Immature natural killer cell (primary cell): ENCODE results near the gene MRPS18A. TPM values are rescaled to one million over a fixed set of nuclear protein-coding genes. Genes with fewer than 3 reads are reported as not detected.

Experiments used
- DNase-seq, 3 donors: peaks; one replicate each; pipeline ENCODE4 v3.0.0; 2022; ENCODE audit warnings: mixed read lengths in 1 of 3
- H3K27ac Mint-ChIP-seq, 6 donors: one replicate each; pipeline ENCODE4 v1.8.0; 2020; ENCODE audit warnings: mixed read lengths in 6 of 6, mild to moderate bottlenecking in 5 of 6, inconsistent platforms in 4 of 6, moderate library complexity in 3 of 6
- H3K27me3 Mint-ChIP-seq, 3 donors: one replicate each; pipeline ENCODE4 v1.8.0; 2020 to 2021; ENCODE audit warnings: low read depth in 3 of 3, mild to moderate bottlenecking in 3 of 3, mixed read lengths in 3 of 3, moderate library complexity in 3 of 3, inconsistent platforms in 1 of 3
- H3K36me3 Mint-ChIP-seq, 3 donors: one replicate each; pipeline ENCODE4 v1.8.0; 2020; ENCODE audit warnings: mixed read lengths in 3 of 3, inconsistent platforms in 2 of 3, mild to moderate bottlenecking in 2 of 3
- H3K4me1 Mint-ChIP-seq, 2 donors: one replicate each; pipeline ENCODE4 v1.8.0; 2020; ENCODE audit warnings: inconsistent platforms in 2 of 2, mild to moderate bottlenecking in 2 of 2, mixed read lengths in 2 of 2, moderate library complexity in 1 of 2
- H3K4me3 Mint-ChIP-seq, 5 donors: one replicate each; pipeline ENCODE4 v1.8.0; 2020; ENCODE audit warnings: mild to moderate bottlenecking in 5 of 5, mixed read lengths in 5 of 5, inconsistent platforms in 3 of 5, moderate library complexity in 3 of 5
- H3K9me3 Mint-ChIP-seq, 6 donors: one replicate each; pipeline ENCODE4 v1.8.0; 2020; ENCODE audit warnings: mild to moderate bottlenecking in 6 of 6, mixed read lengths in 6 of 6, inconsistent platforms in 4 of 6, moderate library complexity in 3 of 6
- polyA plus RNA-seq, 3 donors: library from polyadenylated mRNA; unstranded; fragments of 300-500 nt; fragmentation: Illumina TruSeq; gene quantifications; one replicate each; pipeline ENCODE4 v1.2.3, GENCODE V29; 2021

The MRPS18A gene
- polyA plus RNA-seq, 3 donors from 2014 or later: 53.6 to 83.9 (median 65.6) TPM

DNA sequence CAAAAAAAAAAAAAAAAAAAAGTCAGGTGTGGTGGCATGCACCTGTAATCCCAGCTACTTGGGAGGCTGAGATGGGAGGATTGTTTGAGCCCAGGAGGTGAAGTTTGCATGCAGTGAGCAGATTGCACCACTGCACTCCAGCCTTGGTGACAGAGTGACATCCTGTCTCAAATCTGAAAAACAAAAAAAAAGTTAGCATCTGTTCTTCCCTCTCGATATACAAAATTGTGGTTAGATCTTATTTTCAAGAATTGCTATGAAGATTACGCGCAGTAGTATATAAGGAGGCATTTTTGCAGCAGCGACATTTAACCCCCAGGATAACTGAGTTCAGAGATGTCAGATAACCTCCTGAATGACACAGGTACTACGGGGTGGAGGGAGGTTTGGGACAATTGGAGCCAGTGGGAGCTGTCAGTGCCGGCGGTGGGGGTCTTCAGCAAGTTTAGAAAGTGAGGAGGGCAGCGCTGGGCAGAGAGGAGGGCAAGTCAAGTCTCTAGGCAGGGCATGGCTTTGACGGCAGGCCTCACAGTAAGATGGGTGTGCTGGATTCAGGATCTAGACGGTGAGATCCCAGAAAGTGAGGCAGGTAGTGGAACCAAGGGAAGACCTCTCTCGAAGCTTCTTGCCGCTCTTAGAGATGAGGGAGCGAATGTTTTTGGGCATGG, 26.2 kb upstream of the MRPS18A start:
- Mint-ChIP-seq H3K4me3 (no peak overlapping the region), H3K27me3 (peaks cover 1 to 12% (median 6%) of the 10 kb centered on the region in 3 donors), H3K36me3 (no peaks in the 10 kb centered on the region), H3K27ac (no peak overlapping the region), H3K9me3 (no peaks in the 10 kb centered on the region), H3K4me1 (no peaks in the 10 kb centered on the region)
- DNase-seq: no peak

DNA sequence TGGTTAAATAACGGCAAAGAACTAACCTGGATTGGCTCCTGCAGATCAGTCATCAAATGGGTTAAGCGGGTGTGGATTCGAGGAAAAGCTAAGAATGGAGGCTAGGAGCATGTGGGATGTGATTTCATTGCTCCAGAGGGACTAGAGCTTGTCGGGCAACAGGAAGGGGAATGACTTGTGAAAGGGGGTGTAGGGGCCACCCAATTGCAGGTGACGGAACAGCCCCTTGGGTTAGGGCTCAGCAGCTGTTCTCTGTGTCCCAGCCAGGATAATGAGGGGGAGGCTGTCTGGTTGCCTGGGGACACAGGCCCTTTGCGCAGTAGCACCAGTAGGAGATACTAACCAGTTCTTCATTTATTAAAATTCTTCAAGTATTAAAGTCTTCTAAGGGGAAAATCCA, 25.0 kb upstream of the MRPS18A start:
- DNase-seq: no peak
- no peaks in the 10 kb centered on the region for H3K9me3 Mint-ChIP-seq
- no peak overlapping the region for H3K27ac Mint-ChIP-seq
- H3K4me3 Mint-ChIP-seq: no peak overlapping the region
- peaks cover 1 to 15% (median 4%) of the 10 kb centered on the region in 3 donors for H3K27me3 Mint-ChIP-seq
- H3K4me1 Mint-ChIP-seq: no peaks in the 10 kb centered on the region
- no peaks in the 10 kb centered on the region for H3K36me3 Mint-ChIP-seq

DNA sequence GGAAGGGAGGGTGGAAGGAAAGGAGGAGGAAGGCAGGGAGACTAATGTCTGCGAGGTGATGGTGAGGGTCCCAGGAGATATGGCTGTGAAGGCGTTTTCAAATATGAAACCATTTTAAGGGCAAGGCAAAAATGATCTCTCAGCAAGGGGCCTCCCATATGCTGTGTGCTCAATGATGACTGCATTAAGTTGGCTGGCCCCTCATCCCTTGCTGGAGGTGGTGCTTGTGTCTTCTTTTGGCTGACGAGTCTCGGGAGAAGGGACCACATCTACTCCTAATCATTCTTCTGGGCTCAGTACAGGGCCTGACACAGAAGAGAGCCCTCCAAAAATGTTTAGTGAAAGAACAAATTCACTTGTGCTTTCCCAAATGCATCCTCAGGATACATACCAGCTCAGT, 23.0 kb upstream of the MRPS18A start:
- no peaks in the 10 kb centered on the region for H3K9me3 Mint-ChIP-seq
- peaks cover under 1 to 14% (median 10%) of the 10 kb centered on the region in 3 donors for H3K27me3 Mint-ChIP-seq
- H3K4me3 Mint-ChIP-seq: no peak overlapping the region
- no peak for DNase-seq
- H3K4me1 Mint-ChIP-seq: no peaks in the 10 kb centered on the region
- H3K36me3 Mint-ChIP-seq: no peaks in the 10 kb centered on the region
- no peak overlapping the region for H3K27ac Mint-ChIP-seq

DNA sequence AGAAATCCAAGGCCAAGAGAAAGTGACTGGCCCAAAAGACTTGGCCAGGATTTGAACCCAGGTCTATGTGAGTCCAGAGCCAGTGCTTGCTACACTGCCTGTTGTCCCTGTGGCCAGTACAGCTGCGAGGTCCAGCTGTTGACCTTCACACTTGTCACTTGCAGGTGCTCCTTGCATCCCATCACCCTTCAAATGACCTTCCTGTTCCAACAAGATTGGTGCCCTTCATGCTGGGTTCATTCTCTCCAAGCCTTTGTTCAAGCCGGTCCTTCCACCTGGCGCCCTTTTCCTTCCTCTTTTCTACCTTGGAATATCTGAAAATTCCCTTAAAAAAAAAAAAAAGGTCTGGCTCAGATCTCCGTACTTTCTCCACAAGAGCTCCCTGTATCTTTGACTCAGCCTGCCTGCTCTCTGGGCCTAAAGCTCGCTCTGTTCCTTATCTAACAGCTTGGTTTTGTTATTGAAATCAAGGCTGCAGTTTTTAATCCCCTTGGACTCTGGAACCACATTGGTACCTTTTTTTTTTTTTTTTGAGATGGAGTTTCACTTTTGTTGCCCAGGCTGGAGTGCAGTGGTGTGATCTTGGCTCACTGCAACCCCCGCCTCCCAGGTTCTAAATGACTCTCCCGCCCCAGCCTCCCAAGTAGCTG, 22.2 kb upstream of the MRPS18A start:
- Mint-ChIP-seq H3K9me3 (no peaks in the 10 kb centered on the region), H3K4me3 (no peak overlapping the region), H3K27ac (no peak overlapping the region), H3K36me3 (no peaks in the 10 kb centered on the region), H3K27me3 (peaks cover 0 to 12% (median 10%) of the 10 kb centered on the region in 3 donors), H3K4me1 (no peaks in the 10 kb centered on the region)
- no peak for DNase-seq

DNA sequence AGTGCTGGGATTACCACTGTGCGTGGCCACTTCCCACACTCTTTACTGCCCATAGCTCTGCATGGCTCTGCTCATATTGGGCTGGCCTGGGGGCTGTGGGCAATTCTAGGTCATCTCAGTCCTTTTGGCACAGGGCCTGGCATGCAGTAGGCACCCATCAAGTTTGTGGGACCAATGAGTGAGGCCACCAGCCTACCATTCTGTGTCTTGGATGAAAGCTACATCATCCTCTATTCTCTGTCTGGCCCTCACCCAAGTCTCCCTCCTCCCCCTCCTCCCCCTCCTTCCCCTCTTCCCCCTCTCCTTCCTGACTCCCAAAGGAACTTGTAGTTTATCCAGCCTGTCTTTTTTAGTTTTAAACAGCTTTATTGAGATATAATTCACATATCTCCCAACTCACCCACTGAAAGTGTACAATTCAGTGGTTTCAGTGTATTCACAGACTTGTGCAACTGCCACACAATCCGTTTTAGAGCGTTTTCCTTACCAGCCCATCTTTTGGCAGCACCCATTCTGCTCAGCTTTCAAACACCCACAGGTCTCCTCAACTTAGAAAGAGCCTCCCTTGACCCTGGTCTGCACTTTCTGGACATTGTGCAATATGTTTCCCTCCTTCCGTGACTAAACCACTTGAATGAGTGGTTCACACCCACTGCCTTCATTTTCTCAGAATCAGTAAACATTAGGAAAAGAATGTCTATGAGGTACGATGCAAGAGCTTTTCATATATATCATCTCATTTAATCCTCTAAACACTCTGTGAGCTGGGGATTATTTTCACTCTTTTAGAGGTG, 21.5 kb upstream of the MRPS18A start:
- Mint-ChIP-seq H3K27ac (no peak overlapping the region), H3K4me1 (no peaks in the 10 kb centered on the region), H3K4me3 (no peak overlapping the region), H3K36me3 (no peaks in the 10 kb centered on the region), H3K9me3 (no peaks in the 10 kb centered on the region), H3K27me3 (peaks cover 0 to 14% (median 10%) of the 10 kb centered on the region in 3 donors)
- no peak for DNase-seq

DNA sequence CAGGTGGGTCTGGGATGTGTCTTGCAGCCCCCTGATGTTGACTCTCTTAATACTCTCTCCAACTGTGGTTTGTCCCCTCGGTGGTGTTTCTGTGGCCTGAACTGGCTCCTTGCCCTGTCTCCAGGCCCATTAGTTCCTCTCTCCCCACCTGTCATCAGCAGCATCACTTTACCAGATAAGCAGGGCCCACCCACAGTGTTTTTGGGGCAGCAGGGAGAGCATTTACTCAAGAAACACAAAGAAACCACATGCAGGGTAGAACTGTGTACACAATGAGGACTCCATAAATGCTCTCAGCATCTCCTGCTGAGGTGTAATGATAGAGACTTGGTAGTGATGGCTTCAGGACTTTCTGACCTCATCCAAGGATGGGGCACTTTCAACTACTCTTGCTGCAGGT, 20.2 kb upstream of the MRPS18A start:
- no peaks in the 10 kb centered on the region for H3K9me3 Mint-ChIP-seq
- DNase-seq: no peak
- H3K27me3 Mint-ChIP-seq: peaks cover 0 to 15% (median 10%) of the 10 kb centered on the region in 3 donors
- no peaks in the 10 kb centered on the region for H3K36me3 Mint-ChIP-seq
- no peak overlapping the region for H3K4me3 Mint-ChIP-seq
- no peak overlapping the region for H3K27ac Mint-ChIP-seq
- no peaks in the 10 kb centered on the region for H3K4me1 Mint-ChIP-seq

DNA sequence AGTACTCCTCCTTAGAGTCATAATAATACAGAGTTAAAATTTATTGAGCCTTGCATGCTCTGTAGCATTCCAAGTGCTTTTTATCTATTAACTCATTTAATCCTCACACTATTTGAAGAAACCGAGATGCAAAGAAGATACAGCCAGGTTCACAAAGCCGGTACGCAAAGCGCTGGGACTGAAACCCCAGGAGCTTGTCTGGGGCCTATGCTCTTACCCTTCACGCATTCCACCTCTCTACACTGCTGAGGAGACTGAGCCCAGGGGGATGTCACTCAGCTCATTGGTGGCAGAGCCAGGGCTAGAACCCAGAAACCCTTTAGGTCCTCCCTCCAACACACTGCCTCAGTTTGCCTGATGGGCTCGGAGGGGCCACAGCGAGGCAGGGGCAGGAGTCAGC, 19.7 kb upstream of the MRPS18A start:
- peaks cover 0 to 17% (median 10%) of the 10 kb centered on the region in 3 donors for H3K27me3 Mint-ChIP-seq
- DNase-seq: no peak
- no peak overlapping the region for H3K4me3 Mint-ChIP-seq
- H3K27ac Mint-ChIP-seq: no peak overlapping the region
- no peaks in the 10 kb centered on the region for H3K36me3 Mint-ChIP-seq
- no peaks in the 10 kb centered on the region for H3K4me1 Mint-ChIP-seq
- no peaks in the 10 kb centered on the region for H3K9me3 Mint-ChIP-seq

DNA sequence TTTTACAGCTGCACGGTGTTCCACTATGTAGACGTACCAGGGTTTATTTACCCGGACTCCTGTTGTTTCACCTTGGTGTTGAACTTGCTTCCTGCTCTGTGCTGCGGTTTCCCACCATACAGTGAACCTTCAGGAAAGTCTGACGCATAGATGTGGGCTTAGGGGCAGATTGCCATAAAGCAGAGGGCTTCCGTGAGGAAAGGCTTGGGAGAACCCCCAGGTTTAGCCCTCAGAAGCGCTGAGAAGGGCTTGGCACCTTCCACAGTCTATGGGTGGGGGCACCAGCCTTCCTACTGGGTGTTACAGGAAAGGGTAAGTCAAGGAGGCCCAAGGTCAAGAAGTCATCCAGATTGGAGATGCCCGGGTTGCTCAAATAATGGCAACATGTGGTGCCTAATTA, 19.2 kb upstream of the MRPS18A start:
- Mint-ChIP-seq H3K4me3 (no peak overlapping the region), H3K36me3 (no peaks in the 10 kb centered on the region), H3K9me3 (no peaks in the 10 kb centered on the region), H3K27ac (no peak overlapping the region), H3K4me1 (no peaks in the 10 kb centered on the region), H3K27me3 (peaks cover 0 to 17% (median 10%) of the 10 kb centered on the region in 3 donors)
- DNase-seq: no peak

DNA sequence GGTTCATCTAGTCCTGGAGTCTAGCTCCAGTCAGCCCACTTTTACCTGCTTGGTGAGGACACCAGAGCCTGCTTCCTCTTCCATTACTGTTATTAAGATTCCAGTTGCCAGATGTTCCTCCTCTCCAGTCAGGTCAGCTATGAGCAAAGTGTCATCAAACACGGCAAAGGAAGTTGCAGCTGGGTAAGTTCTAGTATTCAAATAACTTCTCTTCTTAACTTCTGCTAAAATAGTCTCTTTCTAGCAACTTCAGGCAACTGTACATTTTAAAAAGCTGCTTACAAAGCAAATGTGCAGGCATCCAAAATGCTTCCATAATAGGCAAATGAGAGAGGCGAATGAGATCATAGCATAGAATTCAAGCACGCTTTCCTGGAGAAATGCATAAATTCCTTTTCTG, 18.4 kb upstream of the MRPS18A start:
- Mint-ChIP-seq H3K27me3 (peaks cover 4 to 17% (median 8%) of the 10 kb centered on the region in 3 donors), H3K4me3 (no peak overlapping the region), H3K4me1 (no peaks in the 10 kb centered on the region)

DNA sequence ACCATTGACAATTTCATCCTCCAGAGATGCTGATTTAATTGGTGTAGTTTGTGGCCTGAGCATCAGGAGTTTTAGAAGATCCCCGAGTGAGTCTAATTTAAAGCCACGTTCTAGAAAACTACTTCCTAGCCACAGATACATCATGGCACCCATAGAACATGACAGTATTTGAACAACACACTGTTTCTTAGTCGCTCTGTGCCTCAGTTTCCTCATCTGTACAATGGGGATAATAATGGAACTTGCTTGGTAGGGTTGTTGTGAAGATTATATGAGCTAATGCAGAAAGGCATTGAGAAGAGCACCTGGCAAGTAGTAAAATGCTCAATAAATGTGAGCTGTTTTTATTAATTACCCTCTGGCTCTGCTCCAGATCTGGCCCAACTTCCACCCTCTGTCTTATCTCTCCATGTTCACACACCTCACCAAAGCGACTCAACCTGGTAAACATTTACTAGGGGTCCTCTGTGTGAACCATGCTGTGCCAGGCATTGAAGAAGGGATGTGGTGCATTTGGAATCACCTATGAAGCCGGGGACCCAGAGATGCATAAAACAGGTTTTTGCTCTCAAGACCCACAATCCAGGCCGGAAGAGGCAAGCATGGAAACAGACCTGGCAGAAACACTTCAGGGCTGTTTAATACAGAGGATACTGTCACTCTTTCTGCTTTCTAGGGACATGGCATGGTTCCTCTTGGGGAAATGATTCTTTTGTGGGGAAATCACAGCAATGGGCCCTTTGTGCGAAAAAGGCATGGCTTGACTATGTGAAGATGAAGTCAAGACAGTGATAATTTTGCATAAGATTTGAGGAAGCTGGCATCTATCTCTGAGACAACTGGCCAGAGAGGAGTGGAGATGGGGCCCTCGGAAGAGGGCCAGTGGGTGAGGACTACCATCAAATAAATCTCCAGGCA, 16.2 kb upstream of the MRPS18A start:
- Mint-ChIP-seq H3K4me3 (no peak overlapping the region), H3K36me3 (no peaks in the 10 kb centered on the region), H3K27ac (no peak overlapping the region)

More for the DNA sequence above, 18.4 kb upstream of the MRPS18A start:
- DNase-seq: no peak
- Mint-ChIP-seq H3K27ac (no peak overlapping the region), H3K9me3 (no peaks in the 10 kb centered on the region), H3K36me3 (no peaks in the 10 kb centered on the region)

DNA sequence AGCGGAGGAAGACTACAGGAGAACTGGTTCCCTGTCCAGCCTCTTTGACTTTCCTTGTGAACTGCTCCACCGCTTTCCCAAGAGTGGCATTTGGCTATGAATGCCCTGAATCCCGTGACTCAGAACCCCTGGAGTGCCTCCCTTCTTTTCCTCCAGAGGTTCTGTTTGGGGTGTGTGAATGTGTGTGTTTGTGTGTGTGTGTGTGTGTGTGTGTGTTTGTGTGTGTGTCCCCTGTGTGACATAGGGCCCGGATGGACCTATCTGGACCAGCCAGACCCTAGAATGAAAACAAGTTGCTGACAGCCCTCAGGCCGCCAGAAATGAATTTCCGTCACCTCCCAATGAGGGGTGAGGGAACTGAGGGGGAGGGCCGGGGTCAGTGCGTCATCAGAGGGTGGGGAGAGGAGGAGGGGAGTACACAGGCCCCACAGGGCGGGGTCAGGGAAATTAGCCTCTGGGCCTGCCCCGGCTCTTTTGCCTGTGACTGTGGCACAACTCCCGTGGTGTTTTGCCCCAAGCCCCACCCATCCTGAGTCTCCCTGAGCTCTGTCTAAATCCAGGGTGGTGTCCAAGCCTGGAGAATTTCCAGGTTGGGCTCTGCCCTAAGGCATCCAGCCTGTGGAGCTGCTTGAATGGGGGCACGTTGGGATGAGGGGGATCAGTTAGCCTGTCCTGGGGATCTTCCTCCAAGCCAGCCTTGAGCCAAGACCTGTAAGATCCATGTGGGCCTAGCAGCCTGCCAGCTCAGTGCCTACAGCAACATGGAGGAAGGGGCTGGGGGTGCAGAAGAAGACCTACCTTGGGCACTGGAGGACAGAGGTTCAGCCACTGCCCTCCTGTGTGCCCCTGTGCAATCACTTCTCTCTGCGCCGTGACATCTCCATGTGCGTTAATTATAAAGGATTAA, 15.2 kb upstream of the MRPS18A start:
- Mint-ChIP-seq H3K4me3 (no peak overlapping the region), H3K36me3 (no peaks in the 10 kb centered on the region), H3K9me3 (no peaks in the 10 kb centered on the region), H3K4me1 (no peaks in the 10 kb centered on the region), H3K27me3 (peaks cover 5 to 23% (median 9%) of the 10 kb centered on the region in 3 donors), H3K27ac (no peak overlapping the region)
- DNase-seq: no peak

More for the DNA sequence above, 16.2 kb upstream of the MRPS18A start:
- no peaks in the 10 kb centered on the region for H3K4me1 Mint-ChIP-seq
- H3K9me3 Mint-ChIP-seq: no peaks in the 10 kb centered on the region
- H3K27me3 Mint-ChIP-seq: peaks cover 5 to 21% (median 6%) of the 10 kb centered on the region in 3 donors
- DNase-seq: no peak

DNA sequence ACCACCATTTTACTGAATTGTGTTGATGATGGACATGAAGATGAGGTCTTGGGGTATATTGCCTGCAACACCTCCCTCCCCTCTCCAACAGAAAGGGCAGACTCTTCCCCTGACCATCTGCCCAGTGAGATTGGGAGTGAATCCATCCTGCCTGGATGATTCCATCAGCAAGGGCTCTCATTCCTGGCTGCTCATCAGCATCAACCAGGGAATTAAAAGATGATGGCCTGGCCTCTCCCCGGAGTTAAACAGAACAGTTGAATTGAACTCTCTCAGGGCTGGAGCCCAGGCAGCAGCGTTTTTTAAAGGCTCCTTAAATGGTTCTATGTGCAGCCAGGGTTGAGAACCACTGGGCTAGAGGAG, 14.6 kb upstream of the MRPS18A start:
- no peak for DNase-seq
- H3K4me1 Mint-ChIP-seq: no peaks in the 10 kb centered on the region
- H3K36me3 Mint-ChIP-seq: no peaks in the 10 kb centered on the region
- no peak overlapping the region for H3K27ac Mint-ChIP-seq
- H3K9me3 Mint-ChIP-seq: no peaks in the 10 kb centered on the region
- peaks cover 9 to 20% (median 11%) of the 10 kb centered on the region in 3 donors for H3K27me3 Mint-ChIP-seq
- no peak overlapping the region for H3K4me3 Mint-ChIP-seq
